Measurements from ENCODE around the gene FAM120A. TPM values are rescaled to one million over a fixed set of nuclear protein-coding genes. Genes with fewer than 3 reads are reported as not detected.

Gene FAM120A
- total and polyA plus RNA-seq, 7 donors: 37.9 to 126 (median 70.1) TPM

GRCh38 chr9:93422977-93423616, 28.4 kb upstream of the FAM120A start:
- no peak overlapping the region for H3K4me3 ChIP-seq

GRCh38 chr9:93427655-93428379, 23.7 kb upstream of the FAM120A start:
- no peak for ATAC-seq
- Histone ChIP-seq H3K9me3 (no peaks in the 10 kb centered on the region), H3K4me3 (no peak overlapping the region), H3K27me3 (ENCODE audit: insufficient read depth in 3 of 3, low read length in 2 of 3) (no peaks in the 10 kb centered on the region), H3K27ac (no peak overlapping the region), H3K4me1 (no peaks in the 10 kb centered on the region), H3K36me3 (ENCODE audit: insufficient read depth in 1 of 2, low read depth in 1 of 2) (no peaks in the 10 kb centered on the region)
- WGBS, 3 donors: 67 to 81% (median 78%) methylated on average over 5 of the region's 5 CpGs
- intact Hi-C loops (cut with DNase I): no loop called here
- TF ChIP-seq CTCF (IDR thresholded peaks at IDR 0.05): no peak
- no peak for DNase-seq

More at GRCh38 chr9:93422977-93423616, 28.4 kb upstream of the FAM120A start:
- intact Hi-C loops (cut with DNase I): no loop called here
- no peak for ATAC-seq
- WGBS, 3 donors: 67 to 75% (median 73%) methylated on average over 10 of the region's 10 CpGs
- TF ChIP-seq CTCF (IDR thresholded peaks at IDR 0.05): no peak
- no peak for DNase-seq
- H3K27ac ChIP-seq: no peak overlapping the region
- H3K27me3 ChIP-seq (ENCODE audit: insufficient read depth in 3 of 3, low read length in 2 of 3): no peaks in the 10 kb centered on the region
- no peaks in the 10 kb centered on the region for H3K4me1 ChIP-seq
- H3K36me3 ChIP-seq (ENCODE audit: insufficient read depth in 1 of 2, low read depth in 1 of 2): no peaks in the 10 kb centered on the region
- H3K9me3 ChIP-seq: peaks cover 17% of the 10 kb centered on the region

- Histone ChIP-seq H3K4me1 (no peaks in the 10 kb centered on the region), H3K27ac (no peak overlapping the region), H3K36me3 (ENCODE audit: insufficient read depth in 1 of 2, low read depth in 1 of 2) (no peaks in the 10 kb centered on the region), H3K4me3 (no peak overlapping the region), H3K9me3 (no peaks in the 10 kb centered on the region), H3K27me3 (ENCODE audit: insufficient read depth in 3 of 3, low read length in 2 of 3) (no peaks in the 10 kb centered on the region)
- no peak for TF ChIP-seq CTCF (IDR thresholded peaks at IDR 0.05)
- DNase-seq: no peak
- ATAC-seq: no peak
- 47 to 55% (median 50%) methylated on average over 5 of the region's 5 CpGs for WGBS, 3 donors
- intact Hi-C loops (cut with DNase I): no loop called here
These were observed 19.9 kb upstream of the FAM120A start for GRCh38 chr9:93431539-93432105.

- H3K36me3 ChIP-seq (ENCODE audit: insufficient read depth in 1 of 2, low read depth in 1 of 2): no peaks in the 10 kb centered on the region
- intact Hi-C loops (cut with DNase I): no loop called here
- no peak for ATAC-seq
These were observed 18.5 kb upstream of the FAM120A start for GRCh38 chr9:93432964-93433363.

More at GRCh38 chr9:93432964-93433363, 18.5 kb upstream of the FAM120A start:
- Histone ChIP-seq H3K4me3 (no peak overlapping the region), H3K27me3 (ENCODE audit: insufficient read depth in 3 of 3, low read length in 2 of 3) (no peaks in the 10 kb centered on the region), H3K4me1 (no peaks in the 10 kb centered on the region), H3K27ac (no peak overlapping the region), H3K9me3 (no peaks in the 10 kb centered on the region)
- DNase-seq: no peak
- TF ChIP-seq CTCF (IDR thresholded peaks at IDR 0.05): no peak
- WGBS, 3 donors: 91 to 98% (median 91%) methylated on average over 1 of the region's 1 CpG

All from psoas muscle (tissue), 8 donors.